ENCODE data around the gene SYS1. TPM values are rescaled to one million over a fixed set of nuclear protein-coding genes. Genes with fewer than 3 reads are reported as not detected.
A peak's percentile ranks its signal among the peaks of the same experiment; 100 is the strongest.

Gene SYS1
- total RNA-seq (ENCODE audit: unreplicated experiment): 20.0 TPM
- long read RNA-seq, transcript SYS1-201 (4 exons, 2,862 nt): major isoform, 17 of 21 reads
- long read RNA-seq, partial matches to known transcripts: 0 of 21 reads
- long read RNA-seq, other reads (novel, unspliced or antisense): 2 of 21 reads

DNA sequence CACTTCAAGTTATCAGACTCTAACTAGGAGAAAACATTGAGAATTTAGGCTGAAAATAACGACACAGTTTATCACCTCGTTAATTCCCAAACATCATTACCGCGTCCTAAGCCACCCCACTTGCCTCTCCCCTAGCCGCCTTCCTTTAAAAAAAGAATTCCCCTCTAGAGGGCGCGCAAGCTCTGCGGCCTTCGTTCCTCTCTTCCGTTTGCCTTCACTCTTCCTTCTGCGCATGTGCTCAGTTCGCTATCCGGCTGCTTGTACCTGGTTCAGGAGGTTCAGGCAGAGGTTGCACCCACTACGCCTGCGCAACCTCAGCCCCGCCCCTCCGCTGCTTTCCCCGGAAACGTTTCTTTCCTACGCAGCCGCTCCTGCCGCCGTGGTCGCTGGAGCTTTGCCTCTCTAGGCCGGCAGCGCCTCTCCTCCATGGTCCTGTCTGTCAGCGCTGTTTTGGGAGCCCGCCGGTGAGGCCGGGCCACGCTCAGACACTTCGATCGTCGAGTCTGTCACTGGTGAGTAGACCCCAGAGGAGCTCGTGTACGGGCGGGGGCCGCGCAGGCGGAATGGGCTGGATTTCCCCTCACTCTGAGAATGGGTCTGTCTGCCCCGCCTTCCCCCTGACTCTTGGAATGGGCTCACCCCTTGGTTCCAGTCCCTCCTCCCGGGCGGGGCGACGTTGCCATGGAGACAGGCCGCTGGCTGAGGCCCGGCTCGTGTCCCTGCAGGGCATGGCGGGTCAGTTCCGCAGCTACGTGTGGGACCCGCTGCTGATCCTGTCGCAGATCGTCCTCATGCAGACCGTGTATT, at the start of gene SYS1:
Gene SYS1 (plus strand): TSS at position 353 of the 807 bp plus-strand sequence. CDS start 376 bp downstream, at position 729.
- TF ChIP-seq CTCF (IDR thresholded peaks at IDR 0.05; ENCODE audit: unreplicated experiment): peak; percentile 73
- peaks cover 8% of the 10 kb centered on the region for H3K27me3 Mint-ChIP-seq (ENCODE audit: unreplicated experiment)
- H3K4me3 Mint-ChIP-seq (ENCODE audit: unreplicated experiment): peak within 1 kb of the TSS; percentile 97
- no peaks in the 10 kb centered on the region for H3K9me3 Mint-ChIP-seq (ENCODE audit: unreplicated experiment)
- peak within 1 kb of the TSS; percentile 99 for H3K27ac Mint-ChIP-seq (ENCODE audit: unreplicated experiment)
- DNase-seq (ENCODE audit: low spot score): peak; percentile 97
- peaks cover 10% of the 10 kb centered on the region for H3K36me3 Mint-ChIP-seq (ENCODE audit: low read depth, unreplicated experiment)
- peaks cover 15% of the 10 kb centered on the region for H3K4me1 Mint-ChIP-seq (ENCODE audit: unreplicated experiment)

DNA sequence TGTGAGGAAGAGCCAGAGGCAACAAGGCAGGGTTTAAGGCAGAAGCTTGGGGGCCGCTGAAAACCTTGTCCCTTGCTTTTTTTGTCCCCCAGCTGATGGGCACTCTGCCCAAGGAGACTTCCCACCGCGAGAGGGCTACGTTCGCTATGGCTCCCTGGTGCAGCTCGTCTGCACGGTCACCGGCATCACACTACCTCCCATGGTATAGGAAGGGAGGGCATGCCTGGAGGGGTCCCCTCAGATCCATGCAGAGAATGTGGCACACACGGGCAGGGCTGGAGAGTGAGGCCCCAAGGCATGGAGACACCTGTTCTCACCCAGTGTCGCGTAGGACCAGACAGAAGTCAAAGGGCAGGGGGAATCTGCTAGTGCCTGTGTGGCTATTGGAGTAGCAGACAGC, 49.0 kb upstream of the SYS1 start:
- TF ChIP-seq CTCF (IDR thresholded peaks at IDR 0.05; ENCODE audit: unreplicated experiment): no peak

GRCh38 chr20:45315672-45316071, 47.3 kb upstream of the SYS1 start:
- H3K27me3 Mint-ChIP-seq (ENCODE audit: unreplicated experiment): peaks cover 4% of the 10 kb centered on the region
- peaks cover 4% of the 10 kb centered on the region for H3K4me1 Mint-ChIP-seq (ENCODE audit: unreplicated experiment)
- H3K4me3 Mint-ChIP-seq (ENCODE audit: unreplicated experiment): no peak overlapping the region
- H3K27ac Mint-ChIP-seq (ENCODE audit: unreplicated experiment): no peak overlapping the region
- no peak for DNase-seq (ENCODE audit: low spot score)
- TF ChIP-seq CTCF (IDR thresholded peaks at IDR 0.05; ENCODE audit: unreplicated experiment): no peak
- peaks cover under 1% of the 10 kb centered on the region for H3K36me3 Mint-ChIP-seq (ENCODE audit: low read depth, unreplicated experiment)
- H3K9me3 Mint-ChIP-seq (ENCODE audit: unreplicated experiment): no peaks in the 10 kb centered on the region

More for the DNA sequence above, 49.0 kb upstream of the SYS1 start:
- no peak for DNase-seq (ENCODE audit: low spot score)
- peaks cover 3% of the 10 kb centered on the region for H3K36me3 Mint-ChIP-seq (ENCODE audit: low read depth, unreplicated experiment)
- H3K9me3 Mint-ChIP-seq (ENCODE audit: unreplicated experiment): no peaks in the 10 kb centered on the region
- peaks cover 4% of the 10 kb centered on the region for H3K27me3 Mint-ChIP-seq (ENCODE audit: unreplicated experiment)
- H3K27ac Mint-ChIP-seq (ENCODE audit: unreplicated experiment): no peak overlapping the region
- H3K4me1 Mint-ChIP-seq (ENCODE audit: unreplicated experiment): peaks cover 4% of the 10 kb centered on the region
- H3K4me3 Mint-ChIP-seq (ENCODE audit: unreplicated experiment): no peak overlapping the region

DNA sequence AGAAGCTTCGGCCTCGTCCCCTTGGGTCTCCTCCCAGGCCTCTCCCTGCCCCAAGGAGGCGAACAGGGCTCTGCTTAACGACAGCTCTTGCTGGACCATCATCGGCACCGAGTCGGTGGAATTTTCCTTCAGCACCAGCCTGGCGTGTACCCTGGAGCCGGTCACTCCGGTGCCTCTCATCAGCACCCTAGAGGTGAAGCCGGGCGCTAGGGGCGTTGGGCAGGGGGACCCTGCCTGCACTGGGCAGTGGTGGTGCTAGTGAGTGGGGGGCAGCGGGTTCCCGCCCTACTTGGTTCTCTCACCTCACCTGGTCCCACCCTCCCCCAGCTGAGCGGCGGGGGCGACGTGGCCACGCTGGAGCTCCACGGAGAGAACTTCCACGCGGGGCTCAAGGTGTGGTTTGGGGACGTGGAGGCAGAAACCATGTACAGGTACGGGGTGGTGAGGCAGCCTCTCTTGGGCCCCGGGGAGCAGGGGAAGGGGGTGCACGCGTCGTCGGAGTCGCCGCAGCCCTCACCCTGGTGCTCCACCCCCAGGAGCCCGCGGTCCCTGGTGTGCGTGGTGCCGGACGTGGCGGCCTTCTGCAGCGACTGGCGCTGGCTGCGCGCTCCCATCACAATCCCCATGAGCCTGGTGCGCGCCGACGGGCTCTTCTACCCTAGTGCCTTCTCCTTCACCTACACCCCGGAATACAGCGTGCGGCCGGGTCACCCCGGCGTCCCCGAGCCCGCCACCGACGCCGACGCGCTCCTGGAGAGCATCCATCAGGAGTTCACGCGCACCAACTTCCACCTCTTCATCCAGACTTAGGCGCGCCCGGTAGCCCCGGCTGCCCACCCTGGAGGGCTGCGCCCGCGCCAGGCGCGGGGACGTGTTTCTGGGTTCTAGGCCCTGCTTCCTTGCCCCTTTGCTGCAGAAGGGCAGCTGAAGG, 46.5 kb upstream of the SYS1 start:
- H3K9me3 Mint-ChIP-seq (ENCODE audit: unreplicated experiment): no peaks in the 10 kb centered on the region
- no peak for DNase-seq (ENCODE audit: low spot score)
- H3K27ac Mint-ChIP-seq (ENCODE audit: unreplicated experiment): no peak overlapping the region
- no peaks in the 10 kb centered on the region for H3K4me1 Mint-ChIP-seq (ENCODE audit: unreplicated experiment)
- no peaks in the 10 kb centered on the region for H3K36me3 Mint-ChIP-seq (ENCODE audit: low read depth, unreplicated experiment)
- H3K27me3 Mint-ChIP-seq (ENCODE audit: unreplicated experiment): peaks cover 4% of the 10 kb centered on the region
- H3K4me3 Mint-ChIP-seq (ENCODE audit: unreplicated experiment): no peak overlapping the region
- no peak for TF ChIP-seq CTCF (IDR thresholded peaks at IDR 0.05; ENCODE audit: unreplicated experiment)
